SK-N-SH (cell line): ENCODE data around the gene SPATA2. TPM values are rescaled to one million over a fixed set of nuclear protein-coding genes. Genes with fewer than 3 reads are reported as not detected.

ENCODE experiments used
- CTCF ChIP-seq: fragments of 200-600 bp; sonication (generic); IDR thresholded peaks from 2 replicates; pipeline ENCODE4 v1.6.1; 2017; ENCODE audit warnings: antibody characterized with exemption, mild to moderate bottlenecking, moderate library complexity
- ELF1 ChIP-seq: IDR thresholded peaks from 2 replicates; pipeline ENCODE4 v1.4.0; 2012
- EP300 ChIP-seq, 2 experiments: IDR thresholded peaks; 2 replicates each; pipeline versions ENCODE4 v1.4.0 to v1.6.1; 2012; ENCODE audit warnings: borderline replicate concordance in 1 of 2, low read depth in 1 of 2, low read length in 1 of 2
- EZH2phosphoT487 ChIP-seq: fragments of 200-600 bp; sonication (generic); IDR thresholded peaks from 2 replicates; pipeline ENCODE4 v1.6.1; 2017; ENCODE audit warnings: low read depth, mixed run types, mild to moderate bottlenecking, antibody characterized with exemption, moderate library complexity, borderline replicate concordance
- GATA2 ChIP-seq: sonication (generic); formaldehyde crosslinking; IDR thresholded peaks from 2 replicates; pipeline ENCODE4 v1.5.0; 2020; ENCODE audit warnings: mild to moderate bottlenecking, missing genetic modification reagents
- MXI1 ChIP-seq: IDR thresholded peaks from 2 replicates; pipeline ENCODE4 v1.6.1; 2012; ENCODE audit warnings: mild to moderate bottlenecking, low read depth, low read length, improper control_type of control experiment
- NRF1 ChIP-seq: IDR thresholded peaks from 2 replicates; pipeline ENCODE4 v1.6.1; 2012; ENCODE audit warnings: low read depth, mild to moderate bottlenecking, low read length
- POLR2AphosphoS5 ChIP-seq: IDR thresholded peaks from 2 replicates; pipeline ENCODE4 v1.6.1; 2012; ENCODE audit warnings: low read depth, low read length
- RCOR1 ChIP-seq: fragments of 150-350 bp; IDR thresholded peaks from 2 replicates; pipeline ENCODE4 v1.6.1; 2017; ENCODE audit warnings: antibody characterized with exemption, low read length
- REST ChIP-seq: IDR thresholded peaks from 2 replicates; pipeline ENCODE4 v1.6.1; 2012; ENCODE audit warnings: mild to moderate bottlenecking, low read depth, low read length, moderate library complexity
- RFX5 ChIP-seq: IDR thresholded peaks from 2 replicates; pipeline ENCODE4 v1.6.1; 2012; ENCODE audit warnings: mild to moderate bottlenecking, improper control_type of control experiment, low read length
- RXRA ChIP-seq: IDR thresholded peaks from 2 replicates; pipeline ENCODE4 v1.4.0; 2012; ENCODE audit warnings: low read depth, mild to moderate bottlenecking, borderline replicate concordance
- SIN3A ChIP-seq: IDR thresholded peaks from 2 replicates; pipeline ENCODE4 v1.6.1; 2012; ENCODE audit warnings: low read depth, mild to moderate bottlenecking, low read length, moderate library complexity, borderline replicate concordance
- SMC3 ChIP-seq: IDR thresholded peaks from 2 replicates; pipeline ENCODE4 v1.6.1; 2012; ENCODE audit warnings: low read depth, low read length, improper control_type of control experiment
- TAF1 ChIP-seq: IDR thresholded peaks from 2 replicates; pipeline ENCODE4 v1.6.1; 2012; ENCODE audit warnings: low read depth, mild to moderate bottlenecking, low read length, moderate library complexity, borderline replicate concordance
- TCF12 ChIP-seq: IDR thresholded peaks from 2 replicates; pipeline ENCODE4 v1.4.0; 2012
- USF1 ChIP-seq: IDR thresholded peaks from 2 replicates; pipeline ENCODE4 v1.4.0; 2012; ENCODE audit warnings: low read depth, borderline replicate concordance
- USF2 ChIP-seq: fragments of 150-350 bp; IDR thresholded peaks from 2 replicates; pipeline ENCODE4 v1.6.1; 2017; ENCODE audit warnings: antibody characterized with exemption, low read length, low read depth, borderline replicate concordance
- polyA plus RNA-seq, 3 experiments: library from polyadenylated mRNA; depleted of rRNA; stranded (reverse); fragments of >200 nt; gene quantifications; 2 replicates each; pipeline ENCODE4 v1.2.3, GENCODE V29; 2012

The SPATA2 gene
- polyA plus RNA-seq, 1 of the 3 experiments (the other 2 are of a cell fraction): 7.2 TPM

- TF ChIP-seq TAF1 (peak; percentile 78), SMC3 (no peak), REST (0 out of 2 replicates have a peak, but pooled peaks have one; percentile 17), USF2 (no peak), GATA2 (CRISPR knock-in tag) (no peak), RXRA (no peak), POLR2AphosphoS5 (peak; percentile 79), SIN3A (peak; percentile 51; the same call in 1 of the 2 replicates), ELF1 (no peak), NRF1 (peak; percentile 50), TCF12 (no peak), RFX5 (no peak), USF1 (no peak; the same call in 1 of the 2 replicates), EZH2phosphoT487 (no peak), CTCF (no peak), EP300 (IDR thresholded peaks at IDR 0.05; ENCODE audit: borderline replicate concordance in 1 of 2, low read depth in 1 of 2, low read length in 1 of 2) (0 out of 4 replicates have a peak, but pooled peaks of 1 of the 2 experiments have one; percentile 18), RCOR1 (peak; percentile 5; the same call in 1 of the 2 replicates), MXI1 (peak; percentile 95)
These were observed 21.1 kb upstream of the SPATA2 start, which contains the start of gene RNF114 (continued) for GRCh38 chr20:49936153-49937026.
